ENCODE data around the gene IFT88. TPM values are rescaled to one million over a fixed set of nuclear protein-coding genes. Genes with fewer than 3 reads are reported as not detected.

Gene IFT88
- total RNA-seq, 2 donors from 2014 or later, result 10.8 to 22.0 TPM

- Histone ChIP-seq H3K4me3 (peak overlapping the region; percentile 94 to 98), H3K27ac (peak overlapping the region; percentile 79 to 80), H3K4me1 (replicated peaks) (no peaks in the 10 kb centered on the region), H3K36me3 (no peaks in the 10 kb centered on the region), H3K9me3 (no peaks in the 10 kb centered on the region), H3K27me3 (replicated peaks; ENCODE audit: insufficient read depth) (no peaks in the 10 kb centered on the region)
- DNase-seq (ENCODE audit: low spot score), result peak; percentile 16
- no peak for TF ChIP-seq CTCF (IDR thresholded peaks at IDR 0.05)
- no peak for TF ChIP-seq POLR2AphosphoS5 (IDR thresholded peaks at IDR 0.05)
- no peak for TF ChIP-seq POLR2A (IDR thresholded peaks at IDR 0.05)
- intact Hi-C loops (cut with DNase I), result loop anchor here (2.0 kb wide), 1 partner anchor 42 kb away; the partner anchor contains the start of gene IFT88
- WGBS, result under 1% methylated on average over 36 of the region's 37 CpGs
These were observed 41.8 kb upstream of the IFT88 start for GRCh38 chr13:20525144-20525600.

GRCh38 chr13:20525601-20526544 lies 41.1 kb upstream of the IFT88 start, which contains the start of gene CRYL1:
TSS of gene CRYL1 (minus strand) at chr13:20525857. CDS start at chr13:20525794, 63 bp downstream.
- H3K4me3 ChIP-seq, result peak within 1 kb of the TSS; percentile 94 to 98
- H3K4me1 ChIP-seq (replicated peaks), result no peaks in the 10 kb centered on the region
- TF ChIP-seq CTCF (IDR thresholded peaks at IDR 0.05) (no peak), POLR2A (IDR thresholded peaks at IDR 0.05) (peak; percentile 49), POLR2AphosphoS5 (IDR thresholded peaks at IDR 0.05) (peak; percentile 35)
- H3K27me3 ChIP-seq (replicated peaks; ENCODE audit: insufficient read depth), result no peaks in the 10 kb centered on the region
- intact Hi-C loops (cut with DNase I), result loop anchor here (2.0 kb wide), 1 partner anchor 41 kb away; the partner anchor contains the start of gene IFT88
- DNase-seq (ENCODE audit: low spot score), result peak; percentile 71
- H3K36me3 ChIP-seq, result no peaks in the 10 kb centered on the region
- H3K27ac ChIP-seq, result peak within 1 kb of the TSS; percentile 79 to 80
- under 1% methylated on average over 52 of the region's 89 CpGs for WGBS
- no peaks in the 10 kb centered on the region for H3K9me3 ChIP-seq

- intact Hi-C loops (cut with DNase I), result no loop called here
- Histone ChIP-seq H3K27me3 (replicated peaks; ENCODE audit: insufficient read depth) (no peaks in the 10 kb centered on the region), H3K36me3 (no peaks in the 10 kb centered on the region), H3K4me1 (replicated peaks) (no peaks in the 10 kb centered on the region), H3K27ac (peak overlapping the region; percentile 79 to 80), H3K9me3 (no peaks in the 10 kb centered on the region), H3K4me3 (peak overlapping the region; percentile 94 to 98)
- TF ChIP-seq POLR2AphosphoS5 (IDR thresholded peaks at IDR 0.05) (no peak), CTCF (IDR thresholded peaks at IDR 0.05) (no peak), POLR2A (IDR thresholded peaks at IDR 0.05) (no peak)
- no peak for DNase-seq (ENCODE audit: low spot score)
- 34% methylated on average over 6 of the region's 6 CpGs for WGBS
These were observed 40.3 kb upstream of the IFT88 start for GRCh38 chr13:20526664-20527063.

- intact Hi-C loops (cut with DNase I), result no loop called here
- no peaks in the 10 kb centered on the region for H3K27me3 ChIP-seq (replicated peaks; ENCODE audit: insufficient read depth)
- WGBS, result 78% methylated on average over 2 of the region's 2 CpGs
- no peaks in the 10 kb centered on the region for H3K4me1 ChIP-seq (replicated peaks)
- no peaks in the 10 kb centered on the region for H3K36me3 ChIP-seq
- DNase-seq (ENCODE audit: low spot score), result no peak
- no peak overlapping the region for H3K4me3 ChIP-seq
- no peak overlapping the region for H3K27ac ChIP-seq
- no peaks in the 10 kb centered on the region for H3K9me3 ChIP-seq
- no peak for TF ChIP-seq CTCF (IDR thresholded peaks at IDR 0.05)
- no peak for TF ChIP-seq POLR2AphosphoS5 (IDR thresholded peaks at IDR 0.05)
- no peak for TF ChIP-seq POLR2A (IDR thresholded peaks at IDR 0.05)
These were observed 38.5 kb upstream of the IFT88 start for GRCh38 chr13:20528452-20528851.
